GM12892 (cell line): ENCODE measurements around the gene ENTPD2.

Experiments
- POLR2A ChIP-seq: IDR thresholded peaks from 2 replicates; pipeline ENCODE4 v1.6.1; 2011; ENCODE audit warnings: low read depth, low read length, control low read depth
- POLR2AphosphoS5 ChIP-seq: IDR thresholded peaks from 2 replicates; pipeline ENCODE4 v1.6.1; 2011; ENCODE audit warnings: low read depth, low read length, control low read depth

GRCh38 chr9:137080260-137081122 lies 26.6 kb upstream of the ENTPD2 start:
- TF ChIP-seq POLR2A (no peak), POLR2AphosphoS5 (no peak)
